Measurements from ENCODE around the gene JPH4.

DNA sequence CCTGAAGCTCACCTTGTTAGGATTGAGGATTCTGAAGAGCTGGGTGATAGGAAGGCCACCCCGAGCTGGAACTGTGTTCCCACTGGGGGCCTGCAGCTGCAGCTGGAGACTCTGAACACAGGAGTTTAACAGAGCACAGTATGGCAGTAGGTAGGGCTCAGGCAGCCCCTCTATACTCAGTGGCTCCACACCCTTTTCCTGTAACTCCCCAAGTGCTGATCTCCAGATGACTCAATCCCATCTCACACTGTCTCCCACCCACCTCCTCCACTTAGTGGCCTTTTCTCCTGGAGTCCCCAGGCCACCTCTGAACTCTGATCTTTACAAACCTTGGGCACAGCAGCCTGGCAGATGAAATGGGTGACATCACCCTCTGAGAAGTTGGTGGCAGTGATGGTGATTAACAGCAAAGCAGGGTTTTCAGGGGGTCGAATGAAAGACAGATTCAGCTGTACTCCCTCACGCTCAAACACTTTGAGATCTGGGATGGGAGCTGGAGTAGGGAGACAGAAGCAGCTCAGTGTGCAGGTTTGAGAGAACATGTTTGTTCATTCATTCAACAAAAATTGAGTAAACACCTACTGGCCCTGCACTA is 18.6 kb downstream of the JPH4 start:
- TF ChIP-seq CTCF (IDR thresholded peaks at IDR 0.05; ENCODE audit: low read depth, low read length) (no peak), POLR2A (IDR thresholded peaks at IDR 0.05; ENCODE audit: extremely low read depth, insufficient read length) (no peak), MYC (IDR thresholded peaks at IDR 0.05; ENCODE audit: low read depth, low read length) (no peak)
